ENCODE results near the gene BEND6. TPM values are rescaled to one million over a fixed set of nuclear protein-coding genes. Genes with fewer than 3 reads are reported as not detected.
"Not testable (repeated sequence)": the region's sequence is repeated elsewhere in the genome, so short reads cannot be mapped to it uniquely, and the experiment has no call there.

The BEND6 gene
- polyA plus RNA-seq, 4 donors = 5.0 to 7.8 (median 5.2) TPM

DNA sequence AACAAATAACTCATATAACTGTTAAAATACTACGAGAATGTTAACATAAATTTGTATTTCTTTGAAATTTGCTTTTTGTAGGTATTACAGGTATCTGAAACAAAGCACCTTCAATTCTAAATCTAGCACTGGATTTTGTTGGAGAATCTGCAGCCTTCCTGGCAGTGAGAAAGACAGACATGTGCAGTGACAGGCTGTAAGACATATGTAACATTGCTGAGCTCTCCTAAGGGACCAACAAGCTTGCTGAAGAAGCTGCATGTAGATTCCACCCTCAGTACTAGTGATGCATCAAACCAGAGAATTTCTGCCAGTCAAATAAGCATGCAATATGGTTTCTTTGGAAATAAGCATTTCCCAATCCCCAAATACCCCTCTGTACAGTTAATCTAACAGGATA, 71.1 kb downstream of the BEND6 start:
- DNase-seq (ENCODE audit: low read depth in 4 of 4, low spot score in 3 of 4) = no peak

DNA sequence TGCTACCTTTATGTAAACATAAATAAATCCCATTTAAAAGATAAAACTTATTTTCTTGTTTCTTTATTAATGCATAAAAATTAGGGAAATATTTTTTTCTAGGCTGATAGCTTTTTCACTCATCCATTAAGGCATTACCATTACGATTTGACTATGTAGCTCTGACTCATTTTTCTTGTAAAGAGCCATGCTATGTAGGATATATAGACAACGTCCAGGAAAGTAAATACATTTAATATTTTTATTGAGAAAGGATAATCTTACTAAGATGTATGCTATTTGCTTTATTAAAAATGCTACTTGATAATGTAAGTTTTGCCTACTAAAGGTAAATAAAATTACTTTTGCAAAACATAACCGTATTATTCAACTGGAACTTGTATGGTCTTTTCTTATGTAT, 72.4 kb downstream of the BEND6 start:
- no peak for DNase-seq (ENCODE audit: low read depth in 4 of 4, low spot score in 3 of 4)

DNA sequence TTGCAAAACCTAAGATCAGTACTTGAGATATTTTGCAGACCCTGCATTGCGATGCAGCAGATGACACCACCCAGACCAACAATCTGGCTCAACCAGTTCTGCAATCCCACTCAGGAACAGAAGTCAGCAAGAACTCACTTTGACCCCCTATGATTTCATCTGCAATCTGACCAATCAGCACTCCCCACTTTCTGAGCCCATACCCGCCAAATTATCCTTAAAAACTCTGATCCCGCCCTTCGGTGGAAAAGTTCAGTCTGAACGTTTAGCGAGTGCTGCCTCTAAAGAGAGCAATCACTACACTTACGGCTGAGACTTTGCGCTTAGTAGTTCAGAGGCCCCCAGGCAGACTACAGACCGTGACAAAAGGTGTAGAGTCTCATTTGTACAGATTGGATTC, 74.3 kb downstream of the BEND6 start:
- DNase-seq (ENCODE audit: low read depth in 4 of 4, low spot score in 3 of 4) = peak in 1 of 4 donors; percentile 16

DNA sequence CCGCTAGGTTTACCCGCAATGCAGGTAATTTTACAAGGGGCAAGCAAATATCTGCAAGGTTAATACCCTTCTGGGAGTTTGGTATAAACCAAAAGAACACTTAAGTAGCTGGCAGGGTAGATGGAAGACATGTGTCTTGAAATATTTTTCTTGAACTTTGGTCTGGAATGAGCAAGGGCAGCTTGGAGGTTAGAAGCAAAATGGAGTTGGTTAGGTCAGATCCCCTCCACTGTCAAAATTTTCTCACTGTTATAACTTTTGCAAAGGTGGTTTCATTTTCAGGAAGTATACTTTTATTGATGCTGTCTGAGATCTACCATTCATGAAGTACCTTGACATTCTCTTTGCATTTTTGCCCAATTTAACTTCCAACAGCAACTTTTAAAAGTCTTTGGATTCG, 78.3 kb downstream of the BEND6 start:
- DNase-seq (ENCODE audit: low read depth in 4 of 4, low spot score in 3 of 4) = no peak

DNA sequence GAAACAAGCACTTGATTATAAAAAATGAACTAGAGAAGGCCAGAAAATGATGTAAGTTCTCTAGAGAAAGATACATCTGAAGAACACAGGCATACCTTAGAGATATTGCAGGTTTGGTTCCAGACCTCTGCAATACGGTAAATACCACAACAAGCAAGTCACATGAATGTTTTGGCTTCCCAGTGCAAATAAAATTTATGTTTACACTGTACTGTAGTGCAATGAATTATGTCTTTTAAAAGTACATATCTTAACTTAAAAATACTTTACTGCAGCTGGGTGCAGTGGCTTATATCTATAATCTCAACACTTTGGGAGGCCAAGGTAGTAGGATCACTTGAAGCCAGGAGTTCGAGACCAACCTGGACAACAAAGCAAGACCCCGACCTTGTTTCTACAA, 80.6 kb downstream of the BEND6 start:
- DNase-seq (ENCODE audit: low read depth in 4 of 4, low spot score in 3 of 4) = no peak

DNA sequence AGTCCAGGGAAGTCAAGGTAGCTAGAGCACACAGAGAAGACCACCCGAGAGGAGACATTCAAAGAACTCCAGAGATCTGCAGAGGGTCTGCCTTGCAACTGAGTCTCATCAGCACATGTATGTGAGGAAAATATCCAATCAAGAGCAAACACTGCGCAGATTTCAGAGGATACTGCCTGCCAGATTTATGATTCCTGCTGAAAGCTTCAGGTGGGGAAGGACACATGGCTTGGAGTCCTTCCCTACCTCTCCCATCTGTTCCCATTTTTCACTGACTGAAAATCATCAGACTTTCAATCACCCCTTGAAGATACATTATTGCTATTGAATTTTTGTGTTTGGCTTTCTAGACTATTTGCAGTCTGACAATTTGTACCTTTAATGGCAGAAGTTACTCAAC, 84.0 kb downstream of the BEND6 start:
- no peak for DNase-seq (ENCODE audit: low read depth in 4 of 4, low spot score in 3 of 4)

DNA sequence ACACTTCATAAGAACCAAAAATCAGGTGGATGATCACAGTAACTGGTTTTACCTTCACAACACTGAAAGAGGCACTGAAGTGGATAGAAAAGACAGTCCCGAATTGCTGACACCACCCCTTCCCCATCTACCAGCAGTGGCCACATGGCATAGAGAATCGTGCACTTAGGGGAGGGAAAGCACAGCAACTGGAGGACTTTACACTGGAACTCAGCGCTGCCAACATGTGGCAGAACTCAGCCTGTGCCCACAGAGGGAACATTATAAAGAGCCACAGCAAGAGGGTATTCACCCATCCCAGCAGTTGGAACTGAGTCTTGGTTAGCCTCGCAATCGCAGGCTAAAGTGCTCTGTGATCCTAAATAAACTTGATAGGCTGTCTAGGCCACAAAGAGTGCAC, 85.1 kb downstream of the BEND6 start:
- no peak for DNase-seq (ENCODE audit: low read depth in 4 of 4, low spot score in 3 of 4)

DNA sequence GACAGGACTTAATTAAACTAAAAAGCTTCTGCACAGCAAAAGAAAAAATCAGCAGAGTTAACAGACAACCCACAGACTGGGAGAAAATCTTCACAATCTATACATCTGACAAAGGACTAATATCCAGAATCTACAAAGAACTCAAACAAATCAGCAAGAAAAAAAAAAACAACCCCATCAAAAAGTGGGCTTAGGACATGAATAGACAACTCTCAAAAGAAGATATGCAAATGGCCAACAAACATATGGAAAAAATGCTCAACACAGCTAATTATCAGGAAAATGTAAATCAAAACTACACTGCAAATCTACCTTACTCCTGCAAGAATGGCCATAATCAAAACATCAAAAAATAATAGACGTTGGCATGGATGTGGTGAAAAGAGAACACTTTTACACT, 89.2 kb downstream of the BEND6 start:
- not testable (repeated sequence) for DNase-seq (ENCODE audit: low read depth in 4 of 4, low spot score in 3 of 4)

DNA sequence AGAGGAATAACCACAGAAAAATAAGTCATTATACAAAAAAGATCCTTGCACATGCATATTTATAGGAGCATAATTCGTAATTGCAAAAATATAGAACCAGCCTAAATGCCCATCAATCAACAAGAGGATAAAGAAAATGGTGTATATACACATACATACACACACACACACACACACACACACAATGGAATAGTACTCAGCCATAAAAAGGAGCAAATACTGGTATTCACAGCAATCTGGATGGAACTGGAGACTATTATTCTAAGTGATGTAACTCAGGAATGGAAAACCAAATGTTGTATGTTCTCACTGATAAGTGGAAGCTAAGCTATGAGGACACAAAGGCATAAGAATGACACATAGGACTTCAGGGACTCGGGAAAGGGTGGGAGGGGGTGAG, 89.7 kb downstream of the BEND6 start:
- no peak for DNase-seq (ENCODE audit: low read depth in 4 of 4, low spot score in 3 of 4)

DNA sequence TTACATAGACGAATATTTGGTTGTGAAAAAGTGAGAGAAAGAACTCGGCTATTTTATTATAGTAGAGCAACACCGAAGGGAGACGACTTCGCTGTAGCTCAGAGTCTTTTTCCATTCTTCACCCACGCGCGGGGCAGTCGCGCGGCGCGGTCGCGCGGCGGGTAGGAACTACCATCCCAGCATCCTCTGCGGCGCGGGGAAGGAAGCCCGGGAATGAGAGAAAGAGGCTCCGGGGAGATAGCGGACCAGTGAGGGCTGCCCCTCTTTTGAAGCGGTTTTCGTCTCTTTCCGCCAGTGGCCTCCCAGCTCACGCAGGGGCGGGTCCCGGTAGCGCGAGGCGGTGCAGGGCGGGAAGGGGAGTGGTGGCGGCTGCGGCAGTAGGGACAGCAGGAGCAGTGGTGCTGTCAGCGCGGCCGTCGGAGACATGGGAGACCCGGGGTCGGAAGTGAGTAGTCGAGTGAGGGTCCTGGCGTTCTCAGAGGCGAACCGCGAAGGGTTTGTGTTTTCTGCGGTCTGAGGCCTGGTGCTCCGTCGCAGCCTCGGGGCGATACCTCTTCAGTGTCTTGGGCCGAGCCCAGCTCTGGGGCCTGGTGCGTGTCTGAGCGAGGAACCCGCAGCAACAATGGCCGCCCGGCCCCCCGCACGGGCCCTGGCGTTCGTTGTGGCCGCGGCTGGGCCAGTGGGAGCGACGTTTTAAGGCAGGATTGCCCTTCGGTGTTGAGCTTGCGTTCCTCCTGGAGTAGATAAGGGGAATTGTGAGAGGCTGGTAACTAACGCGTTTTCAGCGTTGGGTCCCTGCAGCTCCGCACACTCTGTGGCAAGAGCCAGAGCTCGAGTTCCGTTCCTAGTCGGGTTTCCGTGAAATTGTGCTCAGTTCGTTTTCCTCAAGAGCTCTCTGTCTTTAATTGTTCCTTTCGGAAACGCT, 91.7 kb downstream of the BEND6 start, which contains the start of gene KIAA1586:
KIAA1586 (plus strand) TSS at position 362 of the 925 bp plus-strand sequence; CDS start at position 425, 63 bp downstream.
- peak; percentile 72 to 78 (median 74) for DNase-seq (ENCODE audit: low read depth in 4 of 4, low spot score in 3 of 4)

DNA sequence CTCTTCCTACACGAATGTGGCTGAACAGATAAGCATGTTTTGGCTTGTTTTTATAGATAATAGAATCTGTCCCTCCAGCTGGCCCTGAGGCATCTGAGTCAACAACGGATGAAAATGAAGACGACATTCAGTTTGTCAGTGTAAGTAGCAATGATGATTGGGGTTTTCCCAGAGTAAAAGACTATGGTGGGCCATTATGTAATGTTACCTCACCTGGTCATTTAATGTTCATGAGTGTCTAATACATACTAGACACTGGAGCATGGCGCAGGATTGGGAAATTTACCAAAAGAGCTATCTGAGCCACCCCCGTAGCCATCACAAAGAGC, 92.3 kb downstream of the BEND6 start:
- DNase-seq (ENCODE audit: low read depth in 4 of 4, low spot score in 3 of 4) = not testable (repeated sequence)

DNA sequence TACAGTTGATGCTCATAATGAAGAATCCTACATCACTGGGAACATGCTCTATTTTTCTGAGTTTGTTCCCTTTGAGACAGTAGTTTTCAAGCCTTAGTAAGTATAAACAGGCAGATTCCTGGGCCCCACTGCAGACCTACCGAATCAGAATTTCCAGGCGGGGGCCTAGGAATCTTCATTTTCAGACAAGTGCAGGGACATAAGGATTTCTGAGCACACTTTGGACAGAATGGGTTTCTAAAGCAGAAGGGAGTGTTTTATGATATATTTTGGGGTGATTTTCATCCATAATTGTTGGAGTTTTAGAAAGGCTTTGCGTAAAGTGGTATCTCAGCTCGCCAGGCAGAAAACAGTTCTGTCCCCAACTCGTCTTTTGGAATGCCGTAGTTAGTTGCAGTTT, 93.0 kb downstream of the BEND6 start:
- DNase-seq (ENCODE audit: low read depth in 4 of 4, low spot score in 3 of 4) = not testable (repeated sequence)

DNA sequence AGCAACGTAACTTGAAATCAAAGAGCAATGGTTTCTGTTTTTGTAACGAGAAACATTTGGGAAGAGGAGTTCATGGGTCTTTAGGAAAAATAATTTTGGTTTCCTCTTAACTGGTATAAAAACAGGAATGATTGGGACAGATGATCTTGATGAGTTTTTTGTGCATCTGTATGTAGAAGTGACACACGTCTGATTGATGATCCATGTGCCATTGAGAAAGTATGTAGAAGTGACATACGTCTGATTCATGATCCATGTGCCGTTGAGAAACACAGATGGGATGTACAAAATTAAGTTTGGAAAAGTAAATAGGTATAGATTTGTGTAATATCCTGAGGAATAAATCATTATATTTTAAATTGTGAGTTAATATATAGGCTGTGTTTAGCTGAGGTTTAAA, 93.7 kb downstream of the BEND6 start:
- DNase-seq (ENCODE audit: low read depth in 4 of 4, low spot score in 3 of 4) = no peak

DNA sequence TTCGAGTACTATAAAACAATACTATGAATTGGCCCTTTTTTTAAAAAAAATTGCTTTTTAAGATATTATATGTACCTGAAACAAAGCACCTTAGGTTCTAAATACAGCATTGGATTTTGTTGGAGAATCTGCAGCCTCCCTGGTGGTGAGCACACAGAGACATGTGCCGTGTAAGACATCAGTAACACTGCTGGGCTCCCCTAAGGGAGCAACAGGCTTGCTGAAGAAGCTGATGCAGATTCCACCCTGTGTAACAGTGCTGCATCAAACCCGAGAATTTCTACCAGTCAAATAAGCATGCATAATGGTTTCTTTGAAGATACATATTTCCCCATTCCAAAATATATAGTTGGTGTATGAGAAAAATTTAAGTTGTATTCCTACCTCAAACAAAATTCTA, 108.9 kb downstream of the BEND6 start:
- DNase-seq (ENCODE audit: low read depth in 4 of 4, low spot score in 3 of 4) = no peak

DNA sequence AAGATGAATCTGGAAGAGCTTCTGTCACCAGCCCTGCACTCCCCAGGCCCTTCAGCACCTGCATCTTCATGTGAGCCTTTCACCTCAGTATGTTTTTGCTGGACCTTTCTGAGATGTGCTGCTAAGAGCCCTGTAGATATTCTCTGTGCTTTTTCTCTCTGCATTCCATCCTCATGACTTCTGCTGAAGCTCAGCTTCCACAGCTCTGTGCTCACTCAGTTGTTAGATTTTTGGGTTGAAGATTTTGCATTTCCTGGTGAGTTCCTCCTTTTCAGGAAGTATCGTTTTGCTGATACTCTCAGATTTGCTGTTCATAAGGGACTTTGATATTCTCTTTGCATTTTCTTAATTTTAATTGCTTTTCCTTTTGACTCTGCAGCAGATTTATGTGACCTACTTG, 109.9 kb downstream of the BEND6 start:
- DNase-seq (ENCODE audit: low read depth in 4 of 4, low spot score in 3 of 4) = no peak

DNA sequence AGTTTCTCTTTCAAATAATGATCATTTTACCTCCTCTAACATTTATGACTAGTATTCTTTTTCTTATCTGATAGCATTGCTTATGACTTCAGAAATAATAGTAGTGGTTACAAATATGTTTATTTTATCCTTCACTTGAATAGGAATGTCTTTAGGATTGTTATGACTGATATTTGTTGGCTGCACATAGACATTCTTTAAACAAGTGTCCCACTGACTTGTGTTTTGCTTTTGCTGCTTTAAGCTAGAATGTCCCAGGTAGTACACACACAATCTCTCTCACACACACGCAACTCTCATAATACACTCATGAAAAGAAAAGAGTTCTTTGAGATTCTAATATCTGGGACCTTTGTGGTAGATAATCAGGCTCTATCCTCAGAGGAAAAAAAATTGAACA, 113.2 kb downstream of the BEND6 start:
- DNase-seq (ENCODE audit: low read depth in 4 of 4, low spot score in 3 of 4) = no peak

DNA sequence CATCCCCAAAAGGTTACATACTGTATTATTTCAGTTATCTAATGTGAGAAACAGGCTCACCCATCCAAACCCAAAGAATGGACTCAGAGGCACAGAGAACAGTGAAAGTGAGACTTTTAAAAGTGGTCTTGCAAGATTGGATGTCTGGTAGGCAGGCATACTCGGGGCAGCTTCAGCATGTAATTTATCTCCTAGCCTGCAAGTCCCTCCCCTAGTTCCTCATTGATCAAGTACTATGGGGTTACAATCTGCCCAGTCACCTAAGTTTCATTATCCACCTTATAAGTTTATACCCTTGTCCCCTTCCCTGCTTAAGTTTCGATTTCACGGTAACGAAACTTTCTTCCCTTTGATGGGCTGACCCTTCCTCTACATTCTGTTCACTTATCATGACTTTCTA, 114.3 kb downstream of the BEND6 start:
- no peak for DNase-seq (ENCODE audit: low read depth in 4 of 4, low spot score in 3 of 4)

DNA sequence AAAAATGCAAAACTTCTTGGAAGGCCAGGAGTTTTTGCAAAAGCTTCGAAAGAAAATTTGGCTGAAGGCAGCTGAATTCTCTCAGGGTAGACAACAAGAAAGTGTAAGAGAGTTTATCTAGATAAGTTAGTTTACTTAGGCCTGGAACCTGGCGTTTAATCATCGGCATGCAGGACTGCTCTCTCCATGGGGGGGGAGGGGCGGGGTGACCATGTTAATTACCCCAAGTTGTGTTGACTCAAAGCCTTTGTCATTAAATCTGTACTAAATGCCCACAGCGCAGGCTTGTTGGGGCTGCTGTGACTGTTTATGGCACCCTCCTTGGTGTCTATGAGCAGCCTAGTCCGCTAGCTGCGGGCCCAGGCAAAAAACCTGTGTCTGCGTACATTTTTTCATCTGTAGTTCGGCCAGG, 115.0 kb downstream of the BEND6 start:
- DNase-seq (ENCODE audit: low read depth in 4 of 4, low spot score in 3 of 4) = no peak

DNA sequence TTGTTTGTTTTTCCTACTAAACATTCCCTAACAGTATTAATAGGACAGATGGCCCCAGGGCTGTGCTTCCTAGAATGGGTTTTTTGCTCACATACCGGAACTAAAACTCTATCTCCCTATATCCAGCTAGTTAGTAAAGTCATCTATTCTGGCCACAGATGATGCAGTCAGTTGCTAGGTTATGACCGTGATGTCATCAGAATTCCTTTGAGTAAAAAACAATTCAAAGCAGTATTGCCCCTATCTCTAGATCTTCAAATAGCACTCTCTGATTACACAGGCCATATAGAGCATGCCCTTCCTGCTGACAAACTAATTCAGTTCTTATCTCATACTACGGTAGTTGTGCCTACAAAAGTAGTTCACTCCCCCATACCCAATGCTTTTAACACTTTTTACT, 117.2 kb downstream of the BEND6 start:
- DNase-seq (ENCODE audit: low read depth in 4 of 4, low spot score in 3 of 4) = no peak

DNA sequence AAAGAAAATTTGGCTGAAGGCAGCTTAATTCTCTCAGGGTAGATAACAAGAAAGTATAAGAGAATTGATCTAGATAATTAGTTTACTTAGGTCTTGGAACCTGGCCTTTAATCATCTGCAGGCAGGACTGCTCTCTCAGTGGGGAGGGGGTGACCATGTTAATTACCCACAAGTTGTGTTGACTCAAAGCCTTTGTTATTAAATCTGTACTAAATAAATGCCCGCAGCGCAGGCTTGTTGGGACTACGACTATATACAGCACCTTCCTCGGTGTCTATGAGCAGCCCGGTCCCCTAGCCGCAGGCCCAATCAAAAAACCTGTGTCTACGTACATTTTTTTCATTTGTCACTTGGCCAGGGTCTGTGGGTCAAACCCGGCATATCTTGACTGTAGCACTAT, 119.5 kb downstream of the BEND6 start:
- DNase-seq (ENCODE audit: low read depth in 4 of 4, low spot score in 3 of 4) = no peak

DNA sequence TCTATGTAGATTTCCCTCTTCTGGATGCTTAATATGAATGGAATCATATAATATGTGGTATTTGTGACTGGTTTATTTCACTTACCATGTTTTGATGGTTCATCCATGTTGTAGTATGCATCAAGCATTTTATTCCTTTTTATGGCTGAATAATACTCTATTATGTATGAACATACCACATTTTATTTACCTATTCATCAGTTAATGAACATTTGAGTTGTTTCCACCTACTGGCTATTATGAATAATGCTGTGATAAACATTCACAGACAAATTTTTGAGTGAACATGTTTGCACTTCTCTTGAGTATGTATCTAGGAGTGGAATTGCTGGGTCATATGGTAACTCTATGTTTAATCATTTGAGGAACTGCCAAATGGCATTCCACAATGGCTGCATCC, 120.2 kb downstream of the BEND6 start:
- DNase-seq (ENCODE audit: low read depth in 4 of 4, low spot score in 3 of 4) = no peak

All from left renal pelvis (tissue), 4 donors.